HG03558 (cell line): ENCODE measurements around the gene CLN6.
"Not testable (repeated sequence)": the region's sequence is repeated elsewhere in the genome, so short reads cannot be mapped to it uniquely, and the experiment has no call there.

Experiments
- ATAC-seq: cut with Tn5 transposase; IDR thresholded peaks from one replicate; pipeline ENCODE4 v1.9.1; 2021; ENCODE audit warnings: moderate number of reproducible peaks; ENCODE audit not compliant: unreplicated experiment; ENCODE audit errors: extremely low read depth

Gene CLN6

GRCh38 chr15:68208636-68209240 is 20.8 kb downstream of the CLN6 start:
- no peak for ATAC-seq

- ATAC-seq: no peak
These were observed 21.4 kb downstream of the CLN6 start for GRCh38 chr15:68208136-68208535.

GRCh38 chr15:68207176-68207935 is 22.2 kb downstream of the CLN6 start:
- no peak for ATAC-seq

GRCh38 chr15:68206711-68207151 is 22.8 kb downstream of the CLN6 start:
- ATAC-seq: no peak

- no peak for ATAC-seq
These were observed 23.5 kb downstream of the CLN6 start for GRCh38 chr15:68205954-68206539.

GRCh38 chr15:68205558-68205944 is 24.0 kb downstream of the CLN6 start:
- no peak for ATAC-seq

- no peak for ATAC-seq
These were observed 24.6 kb downstream of the CLN6 start, which contains the start of gene CALML4 for GRCh38 chr15:68204776-68205557. TSS of gene CALML4 (minus strand) at chr15:68205332. CDS start at chr15:68205247, 85 bp downstream.

- no peak for ATAC-seq
These were observed 25.2 kb downstream of the CLN6 start for GRCh38 chr15:68204361-68204760.

- no peak for ATAC-seq
These were observed 25.6 kb downstream of the CLN6 start for GRCh38 chr15:68203956-68204355.

- no peak for ATAC-seq
These were observed 26.0 kb downstream of the CLN6 start for GRCh38 chr15:68203486-68203885.

- not testable (repeated sequence) for ATAC-seq
These were observed 26.5 kb downstream of the CLN6 start for GRCh38 chr15:68202994-68203393.

GRCh38 chr15:68201879-68202261 is 27.7 kb downstream of the CLN6 start:
- ATAC-seq: no peak

GRCh38 chr15:68201153-68201878 is 28.2 kb downstream of the CLN6 start:
- no peak for ATAC-seq

- ATAC-seq: no peak
These were observed 29.3 kb downstream of the CLN6 start for GRCh38 chr15:68200016-68200861.

- ATAC-seq: no peak
These were observed 30.2 kb downstream of the CLN6 start for GRCh38 chr15:68199340-68199739.

- no peak for ATAC-seq
These were observed 31.7 kb downstream of the CLN6 start for GRCh38 chr15:68197661-68198437.

- no peak for ATAC-seq
These were observed 32.4 kb downstream of the CLN6 start for GRCh38 chr15:68197170-68197492.

- ATAC-seq: no peak
These were observed 32.9 kb downstream of the CLN6 start for GRCh38 chr15:68196445-68197169.
